Epithelial cell of esophagus (primary cell): Measurements from ENCODE around the gene HERC2.
"Not testable (repeated sequence)": the region's sequence is repeated elsewhere in the genome, so short reads cannot be mapped to it uniquely, and the experiment has no call there.

Experiments used
- DNase-seq: peaks from one replicate; pipeline ENCODE4 v3.0.0; 2010; ENCODE audit warnings: low read depth
- H3K4me3 ChIP-seq: 2 replicates; pipeline ENCODE4 v1.5.1; 2011; ENCODE audit warnings: mild to moderate bottlenecking, low read length, control low read depth
- TF ChIP-seq, protein P1 (sequence below): IDR thresholded peaks from 2 replicates; pipeline ENCODE4 v1.5.1; 2011; ENCODE audit warnings: low read depth, mild to moderate bottlenecking, low read length, control low read depth, inconsistent platforms; ENCODE audit not compliant: insufficient read depth; ENCODE audit errors: missing control alignments

HERC2 gene

DNA sequence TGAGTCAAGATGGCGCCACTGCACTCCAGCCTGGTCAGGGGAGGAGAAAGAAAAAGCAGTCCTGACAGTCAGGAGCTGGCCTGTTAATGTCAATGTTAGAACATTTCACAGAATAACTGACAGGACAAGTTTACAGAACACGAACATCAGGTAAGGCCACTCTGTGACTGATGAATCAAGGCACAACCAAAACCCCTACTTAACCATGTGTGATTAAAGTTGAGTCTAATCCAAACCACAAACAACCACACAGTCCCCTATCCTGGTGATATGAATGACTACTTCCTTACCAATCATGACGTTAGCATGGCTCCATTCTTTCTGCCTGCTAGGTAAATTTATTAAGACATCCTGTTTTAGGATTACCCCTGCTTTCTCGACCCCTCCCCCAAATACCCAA is 124.3 kb downstream of the HERC2 start:
- DNase-seq, result peak; percentile 80

DNA sequence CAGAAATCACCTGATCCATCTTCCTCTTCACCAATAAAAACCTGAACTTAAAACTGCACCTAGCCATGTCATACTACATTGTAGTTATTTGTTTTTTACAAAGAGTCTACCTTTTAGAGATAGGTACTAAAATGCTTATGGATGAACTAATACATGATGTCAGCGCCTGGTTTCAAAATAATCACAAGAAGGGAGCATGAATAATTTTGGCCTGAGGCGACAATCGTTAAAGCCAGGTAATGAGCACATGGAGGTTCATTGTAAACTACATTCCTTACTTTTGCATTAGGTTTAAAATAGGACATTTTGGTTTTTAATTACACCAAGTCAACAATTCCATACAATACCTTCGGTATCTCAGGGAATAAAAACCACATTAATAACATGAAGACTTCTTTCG is 125.4 kb downstream of the HERC2 start:
- DNase-seq, result peak; percentile 61
- H3K4me3 ChIP-seq, result not testable (repeated sequence)

More for the DNA sequence above, 124.3 kb downstream of the HERC2 start:
- not testable (repeated sequence) for H3K4me3 ChIP-seq

DNA sequence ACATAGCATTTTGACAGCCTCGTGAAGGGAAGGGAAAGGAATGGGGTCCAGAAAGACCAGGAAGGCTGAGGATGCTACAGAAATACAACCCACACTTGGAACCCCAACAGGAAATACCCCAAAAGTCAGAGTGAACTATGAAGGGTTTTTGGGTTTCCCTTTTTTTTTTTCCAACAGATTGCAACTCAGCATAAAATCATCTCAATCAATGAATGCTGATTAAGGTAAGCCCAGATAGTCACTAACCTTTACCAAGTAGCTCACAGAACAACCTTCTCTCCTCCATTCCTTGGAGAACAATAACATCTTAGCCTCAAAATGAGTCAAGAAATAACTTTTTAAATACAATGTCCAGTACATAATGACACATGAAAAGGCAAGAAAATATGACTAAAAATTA is 129.2 kb downstream of the HERC2 start:
- TF ChIP-seq, protein P1, sequence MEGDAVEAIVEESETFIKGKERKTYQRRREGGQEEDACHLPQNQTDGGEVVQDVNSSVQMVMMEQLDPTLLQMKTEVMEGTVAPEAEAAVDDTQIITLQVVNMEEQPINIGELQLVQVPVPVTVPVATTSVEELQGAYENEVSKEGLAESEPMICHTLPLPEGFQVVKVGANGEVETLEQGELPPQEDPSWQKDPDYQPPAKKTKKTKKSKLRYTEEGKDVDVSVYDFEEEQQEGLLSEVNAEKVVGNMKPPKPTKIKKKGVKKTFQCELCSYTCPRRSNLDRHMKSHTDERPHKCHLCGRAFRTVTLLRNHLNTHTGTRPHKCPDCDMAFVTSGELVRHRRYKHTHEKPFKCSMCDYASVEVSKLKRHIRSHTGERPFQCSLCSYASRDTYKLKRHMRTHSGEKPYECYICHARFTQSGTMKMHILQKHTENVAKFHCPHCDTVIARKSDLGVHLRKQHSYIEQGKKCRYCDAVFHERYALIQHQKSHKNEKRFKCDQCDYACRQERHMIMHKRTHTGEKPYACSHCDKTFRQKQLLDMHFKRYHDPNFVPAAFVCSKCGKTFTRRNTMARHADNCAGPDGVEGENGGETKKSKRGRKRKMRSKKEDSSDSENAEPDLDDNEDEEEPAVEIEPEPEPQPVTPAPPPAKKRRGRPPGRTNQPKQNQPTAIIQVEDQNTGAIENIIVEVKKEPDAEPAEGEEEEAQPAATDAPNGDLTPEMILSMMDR, result no peak
- H3K4me3 ChIP-seq, result no peak overlapping the region
- no peak for DNase-seq

DNA sequence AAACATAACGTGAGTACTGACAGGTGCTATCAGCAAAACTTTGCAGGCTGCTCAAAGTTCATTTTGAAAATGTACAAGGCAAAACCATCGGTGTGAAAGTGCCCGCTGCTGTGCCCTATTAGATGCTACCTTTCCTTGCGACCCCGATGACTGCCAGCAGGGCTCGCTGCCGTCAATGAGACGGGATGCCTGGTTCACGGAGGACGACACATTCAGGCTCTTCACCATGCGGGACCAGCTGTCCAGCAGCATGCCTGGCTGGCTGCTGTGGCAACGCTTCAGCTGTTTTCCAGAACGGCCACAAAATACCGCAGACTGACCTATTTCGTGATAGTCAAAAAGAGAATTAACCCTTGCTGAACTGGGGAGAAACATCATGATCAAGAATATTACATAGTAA is 130.1 kb downstream of the HERC2 start:
- DNase-seq, result no peak
- TF ChIP-seq, protein P1, result no peak
- H3K4me3 ChIP-seq, result no peak overlapping the region

DNA sequence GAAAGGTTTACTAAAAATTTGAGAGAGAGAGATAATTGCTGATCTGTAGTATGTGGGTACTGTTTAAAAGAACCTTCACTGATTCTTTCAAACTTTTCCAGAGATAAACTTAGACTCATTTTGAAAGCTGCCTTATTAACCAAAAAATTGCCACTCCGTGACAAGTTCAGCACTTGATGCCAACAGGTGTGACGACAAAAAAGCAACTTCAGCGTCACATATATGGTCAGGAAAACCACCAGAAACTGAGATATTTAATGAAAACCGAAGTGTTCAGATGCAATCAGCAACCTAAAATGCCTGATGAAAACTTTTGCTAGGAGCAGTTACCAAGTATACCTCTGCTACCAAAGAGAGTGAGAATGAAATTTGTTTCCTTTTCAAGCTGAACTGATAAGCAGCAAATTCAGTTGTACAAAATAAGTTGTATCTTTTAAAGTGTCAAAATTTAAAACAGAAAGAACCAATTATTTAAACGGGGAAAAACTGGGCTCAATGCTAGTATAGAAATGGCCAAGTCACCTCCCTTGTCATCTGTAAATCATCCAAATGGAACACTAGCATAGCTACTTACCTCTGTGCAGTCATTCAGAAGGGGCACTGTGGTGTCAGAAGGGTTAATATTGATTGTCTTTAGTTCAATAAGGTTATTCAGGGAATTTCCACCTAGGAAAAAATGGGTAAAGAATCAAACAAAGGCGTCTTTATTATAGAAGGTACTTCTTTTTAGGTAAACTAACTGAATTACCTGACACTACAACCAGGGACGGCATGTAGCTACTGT is 131.4 kb downstream of the HERC2 start:
- DNase-seq, result no peak
- no peak overlapping the region for H3K4me3 ChIP-seq
- TF ChIP-seq, protein P1, result no peak

DNA sequence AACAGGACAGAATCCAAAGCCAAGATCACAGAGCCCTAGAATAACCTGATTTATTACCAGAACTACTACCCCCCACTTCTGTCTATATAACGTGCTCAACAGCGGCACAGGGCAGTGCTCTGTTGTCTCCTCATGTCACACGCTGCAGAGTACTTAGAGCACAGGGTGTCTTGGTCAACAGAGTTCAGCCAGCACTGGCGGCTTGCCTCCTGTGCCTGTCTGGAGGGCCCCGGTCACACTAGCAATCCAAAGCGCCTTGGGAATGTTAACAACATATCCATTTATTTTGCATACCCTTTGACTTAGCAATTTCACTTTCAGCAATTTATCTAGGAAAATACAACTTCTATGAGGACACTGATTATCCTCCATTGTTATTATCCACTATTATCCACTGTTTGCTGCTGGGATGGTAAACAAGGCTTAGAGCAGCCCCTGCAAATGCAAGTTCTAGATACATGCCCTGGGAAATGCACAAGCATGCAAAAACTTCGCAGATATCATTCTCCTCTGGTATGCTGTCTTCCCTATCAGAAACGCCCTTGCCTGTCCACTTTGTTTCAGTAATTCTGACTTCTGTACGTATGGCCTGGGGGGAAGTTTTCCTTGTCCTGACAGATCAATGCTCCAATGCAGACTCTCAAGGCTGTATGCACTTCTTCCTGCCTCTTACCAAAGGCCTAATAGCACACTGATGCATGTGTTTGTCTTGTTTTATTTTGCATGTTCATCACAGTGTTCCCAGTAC is 136.7 kb downstream of the HERC2 start:
- no peak overlapping the region for H3K4me3 ChIP-seq
- TF ChIP-seq, protein P1, result no peak
- no peak for DNase-seq

DNA sequence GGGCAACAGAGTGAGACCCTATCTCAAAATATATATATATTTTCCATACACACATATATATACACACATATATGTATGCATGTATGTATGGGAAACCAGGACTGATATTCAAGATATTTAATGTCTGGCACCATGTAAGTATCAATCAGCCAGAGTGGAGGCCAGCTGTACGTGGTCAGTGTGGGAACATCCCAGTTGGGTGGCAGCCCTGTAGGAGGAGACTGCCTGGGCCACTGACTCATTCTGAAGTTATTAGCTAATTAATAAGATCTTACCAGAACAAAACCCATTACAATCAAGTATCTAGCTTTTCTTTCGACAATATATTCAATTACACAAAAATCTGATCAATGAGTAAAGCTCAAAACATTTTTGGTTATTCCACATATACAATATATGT is 137.8 kb downstream of the HERC2 start:
- TF ChIP-seq, protein P1, result no peak
- H3K4me3 ChIP-seq, result no peak overlapping the region
- no peak for DNase-seq

DNA sequence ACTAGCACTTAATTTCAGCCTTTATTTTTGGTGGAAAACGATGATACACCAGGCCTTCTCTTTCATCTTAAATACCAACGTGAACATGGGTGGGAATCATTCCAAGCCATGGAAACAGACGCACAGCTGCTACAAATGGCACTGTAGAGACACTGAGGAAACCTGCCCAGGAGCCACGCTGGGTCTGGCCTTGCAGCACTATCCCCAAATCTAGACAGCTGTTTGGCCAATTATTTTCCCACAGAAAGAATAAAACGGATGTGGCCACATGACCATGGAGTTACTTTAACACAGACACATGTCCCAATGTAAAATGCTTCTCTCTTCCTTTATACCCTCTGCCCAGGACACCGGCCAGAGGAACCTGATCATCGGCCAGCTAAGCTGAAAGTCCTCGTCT is 139.2 kb downstream of the HERC2 start:
- no peak for DNase-seq
- no peak overlapping the region for H3K4me3 ChIP-seq
- TF ChIP-seq, protein P1, result no peak
